SJSA1 (cell line): ENCODE results near the gene NFIC. TPM values are rescaled to one million over a fixed set of nuclear protein-coding genes. Genes with fewer than 3 reads are reported as not detected.
"Not testable (repeated sequence)": the region's sequence is repeated elsewhere in the genome, so short reads cannot be mapped to it uniquely, and the experiment has no call there.

Experiments
- DNase-seq, 2 experiments: peaks; one replicate each; pipeline ENCODE4 v3.0.0-alpha.2; 2015 to 2020; ENCODE audit warnings: low spot score in 2 of 2, low read depth in 1 of 2
- H3K27ac ChIP-seq: fragments of 250-450 bp; sonication (Bioruptor Pico); 2 replicates; pipeline ENCODE4 v1.5.1; 2020; ENCODE audit warnings: mild to moderate bottlenecking, moderate library complexity
- H3K27me3 ChIP-seq: fragments of 250-450 bp; sonication (Bioruptor Pico); replicated peaks from 2 replicates; pipeline ENCODE4 v1.5.1; 2020; ENCODE audit warnings: mild to moderate bottlenecking, moderate library complexity
- H3K36me3 ChIP-seq: fragments of 250-450 bp; sonication (Bioruptor Pico); 2 replicates; pipeline ENCODE4 v1.5.1; 2020; ENCODE audit warnings: mild to moderate bottlenecking
- H3K4me1 ChIP-seq: fragments of 250-450 bp; sonication (Bioruptor Pico); replicated peaks from 2 replicates; pipeline ENCODE4 v1.6.1; 2021; ENCODE audit warnings: mild to moderate bottlenecking
- H3K4me3 ChIP-seq: fragments of 250-450 bp; sonication (Bioruptor Pico); 2 replicates; pipeline ENCODE4 v1.5.1; 2020; ENCODE audit warnings: mild to moderate bottlenecking
- H3K9me3 ChIP-seq: fragments of 250-450 bp; sonication (Bioruptor Pico); replicated peaks from 2 replicates; pipeline ENCODE4 v1.5.1; 2020; ENCODE audit warnings: mild to moderate bottlenecking
- total RNA-seq: library from RNA; depleted of rRNA; stranded (reverse); fragments of >200 nt; shearing (Covaris generic); gene quantifications from 2 replicates; pipeline ENCODE4 v1.2.3, GENCODE V29; 2014

Gene NFIC
- total RNA-seq, 1 experiment from 2014 or later: 27.6 TPM

DNA sequence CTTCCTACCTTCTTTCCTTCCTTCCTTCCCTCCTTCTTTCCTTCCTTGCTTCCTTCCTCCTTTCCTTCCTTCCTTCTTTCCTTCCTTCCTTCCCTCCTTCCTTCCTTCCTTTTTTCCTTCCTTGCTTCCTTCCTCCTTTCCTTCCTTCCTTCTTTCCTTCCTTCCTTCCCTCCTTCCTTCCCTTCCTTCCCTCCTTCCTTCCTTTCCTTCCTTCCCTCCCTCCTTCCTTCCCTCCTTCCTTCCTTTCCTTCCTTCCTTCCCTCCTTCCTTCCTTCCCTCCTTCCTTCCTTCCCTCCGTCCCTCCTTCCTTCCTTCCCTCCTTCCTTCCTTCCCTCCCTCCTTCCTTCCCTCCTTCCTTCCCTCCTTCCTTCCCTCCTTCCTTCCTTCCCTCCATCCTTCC, 34.2 kb upstream of the NFIC start:
- not testable (repeated sequence) for H3K27me3 ChIP-seq, H3K9me3 ChIP-seq, H3K27ac ChIP-seq, H3K4me3 ChIP-seq, DNase-seq, H3K36me3 ChIP-seq
- H3K4me1 ChIP-seq: peaks cover 15% of the 10 kb centered on the region

DNA sequence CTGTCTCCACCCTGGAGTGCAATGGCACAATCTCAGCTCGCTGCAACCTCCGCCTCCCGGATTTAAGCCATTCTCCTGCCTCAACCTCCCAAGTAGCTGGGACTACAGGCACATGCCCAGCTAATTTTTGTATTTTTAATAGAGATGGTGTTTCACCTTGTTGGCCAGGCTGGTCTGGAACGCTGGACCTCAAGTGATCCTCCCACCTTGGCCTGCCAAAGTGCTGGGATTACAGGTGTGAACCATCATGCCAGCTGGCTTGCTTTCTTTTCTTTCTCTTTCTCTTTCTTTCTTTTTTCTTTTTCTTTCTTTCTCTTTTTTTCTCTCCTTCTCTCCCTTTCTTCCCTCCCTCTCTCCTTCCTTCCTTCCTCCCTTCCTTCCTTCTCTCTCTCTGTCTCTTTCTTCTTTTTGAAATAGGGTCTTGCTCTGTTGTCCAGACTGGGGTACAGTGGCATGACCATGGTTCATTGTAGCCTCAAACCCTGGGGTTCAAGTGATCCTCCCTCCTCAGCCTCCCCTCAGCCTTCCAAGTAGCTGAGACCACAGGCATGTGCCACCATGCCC, 33.3 kb upstream of the NFIC start:
- DNase-seq: no peak
- no peak overlapping the region for H3K4me3 ChIP-seq
- H3K27me3 ChIP-seq: peaks cover 4% of the 10 kb centered on the region; the same call in 1 of the 2 replicates
- no peaks in the 10 kb centered on the region for H3K36me3 ChIP-seq
- H3K4me1 ChIP-seq: peaks cover 17% of the 10 kb centered on the region
- H3K9me3 ChIP-seq: no peaks in the 10 kb centered on the region
- no peak overlapping the region for H3K27ac ChIP-seq

DNA sequence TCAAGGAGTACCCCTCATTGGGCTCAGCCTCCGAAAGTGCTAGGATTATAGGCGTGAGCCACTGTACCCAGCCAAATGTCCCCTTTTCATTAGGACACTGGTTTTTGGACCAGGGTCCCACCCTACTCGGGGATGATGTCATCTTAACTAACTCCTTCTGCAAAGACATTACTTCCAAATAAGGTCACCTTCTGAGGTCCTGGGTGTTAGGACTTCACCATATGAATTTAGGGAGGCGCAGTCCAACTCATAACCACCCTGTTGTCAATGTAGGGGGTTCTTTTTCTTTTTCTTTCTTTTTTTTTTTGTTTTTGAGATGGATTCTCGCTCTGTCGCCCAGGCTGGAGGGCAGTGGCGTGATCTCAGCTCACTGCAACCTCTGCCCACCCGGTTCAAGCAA, 32.7 kb upstream of the NFIC start:
- Histone ChIP-seq H3K27me3 (peaks cover 4% of the 10 kb centered on the region; the same call in 1 of the 2 replicates), H3K36me3 (no peaks in the 10 kb centered on the region), H3K27ac (no peak overlapping the region), H3K4me1 (peaks cover 17% of the 10 kb centered on the region), H3K4me3 (no peak overlapping the region), H3K9me3 (no peaks in the 10 kb centered on the region)
- no peak for DNase-seq

DNA sequence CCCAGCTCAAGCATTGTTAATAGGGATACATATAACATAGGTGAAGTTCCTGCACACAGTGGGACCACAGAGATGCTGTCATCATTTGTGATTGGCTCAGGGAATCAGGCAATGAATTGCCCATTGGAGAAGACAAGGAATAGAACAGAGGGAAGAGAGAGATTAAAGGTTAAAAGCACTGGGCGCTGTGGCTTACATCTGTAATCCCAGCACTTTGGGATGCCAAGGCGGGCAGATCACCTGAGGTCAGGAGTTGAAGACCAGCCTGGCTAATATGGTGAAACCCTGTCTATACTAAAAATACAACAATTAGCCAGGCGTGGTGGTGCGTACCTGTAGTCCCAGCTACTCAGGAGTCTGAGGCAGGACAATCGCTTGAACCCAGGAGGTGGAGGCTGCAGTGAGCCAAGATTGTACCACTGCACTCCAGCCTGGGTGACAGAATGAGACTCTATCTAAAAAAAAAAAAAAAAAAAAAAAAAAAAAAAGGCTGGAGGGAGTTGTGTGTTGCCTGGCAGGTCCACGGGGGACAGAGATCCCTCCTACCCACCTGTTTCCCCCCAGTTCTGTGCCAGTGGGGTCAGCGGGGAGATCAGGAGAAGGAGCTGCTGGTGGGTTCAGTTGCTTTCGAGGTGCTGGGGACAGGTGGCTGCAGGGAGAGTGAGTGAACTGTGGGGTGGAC, 31.5 kb upstream of the NFIC start:
- H3K4me3 ChIP-seq, H3K27me3 ChIP-seq, H3K9me3 ChIP-seq, H3K36me3 ChIP-seq, DNase-seq, H3K27ac ChIP-seq: not testable (repeated sequence)
- H3K4me1 ChIP-seq: peaks cover 17% of the 10 kb centered on the region

DNA sequence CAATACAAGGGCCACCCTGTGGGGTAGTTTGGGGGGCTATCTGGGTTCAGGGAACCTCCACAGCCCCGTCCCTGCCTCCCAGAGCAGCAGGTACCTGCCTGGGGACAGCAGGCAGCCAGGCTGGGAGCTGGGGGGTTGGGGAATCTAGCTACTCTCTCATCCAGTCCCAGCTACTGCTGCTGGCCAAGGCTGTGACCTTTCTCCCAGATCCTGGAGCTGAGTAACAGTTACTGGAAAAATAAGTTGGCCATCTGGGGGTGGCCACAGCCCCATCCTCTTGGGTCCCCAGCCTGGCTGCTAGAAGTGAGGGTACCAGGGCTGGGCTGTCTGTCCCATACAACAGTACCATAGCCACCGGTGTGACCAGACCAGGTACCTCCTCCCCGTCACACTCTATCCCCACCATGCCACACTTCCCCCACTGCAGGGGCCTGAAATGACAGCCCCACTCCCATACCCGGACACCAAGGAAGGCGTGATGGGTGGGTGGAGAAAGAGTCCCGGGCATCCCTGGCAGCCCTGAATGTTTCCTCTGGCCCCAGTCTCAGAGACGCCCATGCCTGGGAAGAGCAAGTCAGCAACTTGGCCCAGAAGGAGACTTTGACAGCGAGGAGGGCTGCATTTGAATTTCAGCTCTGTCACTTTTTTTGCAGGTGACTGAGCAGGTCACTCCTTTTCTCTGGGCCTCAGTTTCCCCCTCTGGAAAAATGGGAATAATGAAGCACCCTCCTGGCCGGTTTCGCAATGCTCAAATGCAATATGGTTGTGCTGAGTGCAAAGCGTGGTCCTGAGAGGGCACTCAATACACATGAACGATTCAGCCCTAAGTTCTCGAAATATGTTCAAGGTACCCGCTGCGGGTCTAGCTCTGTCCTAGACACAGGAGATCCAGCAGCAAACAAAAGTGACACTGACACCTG, 30.7 kb upstream of the NFIC start:
- DNase-seq: no peak
- H3K4me1 ChIP-seq: peaks cover 17% of the 10 kb centered on the region
- H3K27ac ChIP-seq: no peak overlapping the region

DNA sequence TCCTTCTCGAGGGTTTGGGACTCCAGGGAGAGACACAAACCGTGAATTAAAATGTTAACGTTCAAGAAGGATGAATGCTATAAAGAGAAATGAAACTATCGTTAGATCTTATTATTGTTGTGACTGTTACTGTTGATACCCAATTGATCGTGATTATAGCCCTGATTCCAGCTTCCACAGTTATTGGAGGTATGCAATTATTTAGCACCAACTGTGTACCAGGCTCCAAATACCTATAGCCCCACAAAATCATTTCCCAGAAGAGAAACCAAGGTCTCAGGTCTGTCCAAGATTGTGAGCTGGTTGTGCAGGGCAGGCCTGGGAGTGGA, 30.1 kb upstream of the NFIC start:
- DNase-seq: no peak
- no peaks in the 10 kb centered on the region for H3K9me3 ChIP-seq
- H3K27ac ChIP-seq: no peak overlapping the region
- H3K27me3 ChIP-seq: no peaks in the 10 kb centered on the region
- H3K4me1 ChIP-seq: peaks cover 17% of the 10 kb centered on the region
- H3K36me3 ChIP-seq: no peaks in the 10 kb centered on the region
- H3K4me3 ChIP-seq: no peak overlapping the region

More for the DNA sequence above, 30.7 kb upstream of the NFIC start:
- no peaks in the 10 kb centered on the region for H3K36me3 ChIP-seq
- no peaks in the 10 kb centered on the region for H3K27me3 ChIP-seq
- no peaks in the 10 kb centered on the region for H3K9me3 ChIP-seq
- no peak overlapping the region for H3K4me3 ChIP-seq

DNA sequence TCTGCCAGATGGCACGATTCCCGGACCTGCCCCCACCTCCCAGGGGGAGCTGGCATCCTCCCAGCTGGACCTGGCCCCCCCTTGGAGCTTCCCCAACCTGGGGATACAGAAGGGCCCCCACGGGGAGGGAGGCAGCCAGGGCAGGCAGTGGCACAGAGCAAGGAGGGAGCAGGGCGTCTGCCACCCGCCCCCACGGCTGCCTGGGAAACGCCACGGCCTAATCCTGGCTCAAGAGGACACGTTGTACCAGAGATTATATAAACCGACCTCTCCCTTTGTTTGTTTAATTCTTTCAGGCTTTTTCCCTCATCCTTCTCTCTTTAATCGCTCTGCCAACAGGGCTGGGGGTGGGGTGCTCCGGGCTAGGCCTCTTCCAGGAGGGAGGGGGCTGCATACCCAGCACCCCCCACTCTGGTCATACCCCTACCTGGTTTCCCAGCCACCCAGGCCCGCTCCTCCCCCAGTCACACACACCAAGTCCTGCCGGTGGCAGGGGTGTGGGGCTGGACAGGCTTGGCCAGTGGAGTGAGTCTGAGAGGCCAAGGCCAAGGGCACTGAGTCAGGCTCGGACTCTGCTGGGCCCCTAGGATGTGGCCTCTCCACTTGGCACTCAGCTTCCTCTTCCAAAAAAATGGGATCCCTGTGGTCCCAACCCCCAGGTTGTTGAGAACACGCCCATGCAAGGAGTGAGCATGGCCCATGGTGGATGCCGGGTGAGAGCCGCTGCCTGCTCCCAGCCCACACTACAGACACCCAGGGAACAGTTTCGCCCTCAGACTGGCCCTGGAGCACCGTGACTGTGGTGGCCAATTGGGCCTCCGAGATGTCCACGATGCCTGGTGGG, 29.5 kb upstream of the NFIC start:
- Histone ChIP-seq H3K4me1 (peaks cover 17% of the 10 kb centered on the region), H3K27me3 (no peaks in the 10 kb centered on the region), H3K9me3 (no peaks in the 10 kb centered on the region), H3K4me3 (no peak overlapping the region), H3K36me3 (no peaks in the 10 kb centered on the region), H3K27ac (no peak overlapping the region)
- peak in 1 of 2 experiments; percentile 42 for DNase-seq

DNA sequence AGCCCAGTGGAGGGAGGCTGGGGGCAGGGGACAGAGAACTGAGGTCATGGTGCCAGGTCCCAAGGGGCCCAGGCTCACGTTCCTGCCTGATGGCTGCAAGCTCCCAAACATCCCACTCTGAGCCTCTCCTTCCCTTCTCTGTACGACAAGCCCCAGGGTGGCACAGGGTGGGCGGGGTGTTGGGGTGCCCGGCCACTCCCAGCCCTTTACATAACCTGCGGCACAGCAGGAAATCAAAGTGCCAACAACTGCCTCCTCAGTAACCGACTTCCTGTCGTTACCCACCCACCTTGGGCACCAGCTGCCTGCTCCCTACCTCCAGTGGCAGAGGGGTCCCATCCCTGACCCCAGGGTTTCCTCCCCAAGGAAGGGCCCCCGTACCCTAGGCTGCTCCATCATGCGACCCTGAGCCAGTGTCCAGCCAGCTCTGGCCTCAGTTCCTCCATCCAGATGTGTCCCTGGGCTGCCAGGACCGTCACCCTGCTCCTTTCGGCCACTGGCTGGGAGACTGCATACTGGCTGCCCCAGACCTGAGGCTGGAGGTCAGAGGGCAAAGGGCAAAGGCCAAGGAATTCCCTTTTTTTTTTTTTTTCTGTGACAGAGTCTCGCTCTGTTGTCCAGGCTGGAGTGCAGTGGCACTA, 27.7 kb upstream of the NFIC start:
- Histone ChIP-seq H3K27me3 (no peaks in the 10 kb centered on the region), H3K27ac (no peak overlapping the region), H3K4me1 (peaks cover 17% of the 10 kb centered on the region), H3K9me3 (no peaks in the 10 kb centered on the region), H3K36me3 (no peaks in the 10 kb centered on the region), H3K4me3 (no peak overlapping the region)
- peak in 1 of 2 experiments; percentile 46 for DNase-seq

DNA sequence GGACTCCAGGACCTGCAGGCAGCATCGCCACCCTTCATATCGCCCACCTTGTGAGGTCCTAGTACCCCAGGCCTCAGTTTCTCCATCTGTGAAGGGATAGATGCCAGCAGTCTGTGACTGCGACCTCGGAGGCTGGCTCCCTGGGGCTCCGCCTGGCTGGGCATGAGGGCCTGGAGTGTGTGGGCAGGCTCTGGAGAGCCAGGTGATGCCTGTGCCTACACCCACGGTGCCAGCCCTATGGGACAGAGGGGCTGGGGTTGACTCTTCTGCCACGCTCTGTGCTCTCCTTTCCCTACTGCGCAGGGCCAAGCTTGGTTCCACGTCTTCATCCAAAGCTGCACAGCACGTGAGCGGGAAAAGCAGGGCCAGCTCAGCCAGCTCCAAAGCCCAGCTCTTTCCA, 26.0 kb upstream of the NFIC start:
- H3K27ac ChIP-seq: no peak overlapping the region
- H3K27me3 ChIP-seq: no peaks in the 10 kb centered on the region
- no peaks in the 10 kb centered on the region for H3K9me3 ChIP-seq
- H3K36me3 ChIP-seq: no peaks in the 10 kb centered on the region
- peaks cover 18% of the 10 kb centered on the region for H3K4me1 ChIP-seq
- DNase-seq: no peak
- H3K4me3 ChIP-seq: no peak overlapping the region

DNA sequence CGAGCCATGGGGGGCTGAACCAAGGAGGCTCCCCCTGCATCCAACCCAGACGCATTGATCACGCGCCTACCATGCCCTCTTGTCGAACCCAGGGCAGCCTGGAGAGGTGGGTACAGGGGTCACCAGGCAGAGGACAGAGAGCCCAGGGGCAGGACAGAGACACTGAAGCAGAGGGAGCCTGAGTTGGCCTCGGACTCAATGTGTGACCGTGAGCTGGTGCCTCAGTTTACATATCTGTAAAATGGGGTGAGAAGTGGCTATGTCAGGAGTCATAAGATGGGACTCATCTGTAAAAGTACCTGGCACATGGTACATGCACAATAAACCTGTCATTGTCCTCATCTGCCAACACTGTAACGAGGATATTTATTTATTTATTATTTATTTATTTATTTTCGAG, 24.1 kb upstream of the NFIC start:
- Histone ChIP-seq H3K4me1 (peaks cover 4% of the 10 kb centered on the region), H3K27me3 (no peaks in the 10 kb centered on the region), H3K4me3 (no peak overlapping the region), H3K36me3 (no peaks in the 10 kb centered on the region), H3K9me3 (no peaks in the 10 kb centered on the region), H3K27ac (no peak overlapping the region)
- no peak for DNase-seq

DNA sequence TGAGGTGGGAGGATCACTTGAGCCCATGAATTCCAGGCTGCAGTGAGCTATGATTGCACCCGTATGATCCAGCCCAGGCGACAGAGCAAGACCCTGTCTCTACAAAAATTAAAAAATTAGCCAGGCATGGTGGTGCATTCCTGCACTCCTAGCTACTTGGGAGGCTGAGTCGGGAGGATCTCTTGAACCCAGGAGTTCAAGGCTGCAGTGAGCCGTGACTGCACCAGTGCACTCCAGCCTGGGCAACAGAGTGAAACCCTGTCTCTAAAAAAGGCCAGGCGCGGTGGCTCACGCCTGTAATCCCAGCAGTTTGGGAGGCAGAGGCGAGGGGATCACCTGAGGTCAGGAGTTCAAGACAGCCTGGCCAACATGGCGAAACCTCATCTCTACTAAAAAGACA, 23.4 kb upstream of the NFIC start:
- H3K4me3 ChIP-seq, DNase-seq, H3K36me3 ChIP-seq, H3K27ac ChIP-seq, H3K9me3 ChIP-seq, H3K4me1 ChIP-seq, H3K27me3 ChIP-seq: not testable (repeated sequence)

DNA sequence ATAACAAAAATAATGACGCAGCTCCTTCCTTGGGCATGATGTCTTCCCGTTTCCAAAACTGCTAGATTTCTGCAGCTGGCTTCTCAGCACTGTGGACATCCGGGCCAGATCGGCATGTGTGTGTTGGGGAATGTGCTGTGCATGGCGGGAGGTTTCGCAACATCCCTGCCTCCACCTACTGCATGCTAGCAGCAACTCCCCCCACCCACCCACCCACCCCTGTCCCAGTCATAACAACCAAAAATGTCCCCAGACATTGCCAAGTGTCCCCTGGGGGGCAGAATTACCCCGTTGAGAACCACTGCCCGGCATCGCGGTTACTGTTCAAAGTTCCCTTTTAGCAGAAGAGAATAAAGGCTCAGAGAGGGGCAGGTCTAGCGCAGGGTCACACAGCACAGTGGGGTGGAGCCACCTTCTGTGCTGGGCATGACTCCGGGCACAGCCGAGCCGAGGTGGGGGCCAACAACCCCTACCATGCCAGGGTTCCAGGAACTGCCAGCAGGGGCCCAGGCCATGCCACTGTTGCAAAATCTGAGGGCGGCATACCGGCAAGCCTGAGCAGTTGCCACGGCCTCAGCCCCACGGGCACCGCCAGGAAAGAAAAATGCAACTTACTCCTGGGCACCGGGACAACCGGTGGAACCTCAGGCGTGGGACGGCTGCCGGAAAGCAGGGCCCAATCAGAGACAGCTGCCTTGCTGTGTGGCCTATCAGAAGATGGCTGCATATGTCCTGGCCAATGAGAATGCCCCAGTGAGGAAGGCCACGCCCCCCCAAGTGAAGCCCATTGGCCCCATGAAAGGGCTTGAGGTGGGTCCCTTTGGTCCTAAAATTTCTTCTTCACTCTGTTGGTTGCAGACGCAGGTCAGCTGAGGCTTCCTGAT, 22.5 kb upstream of the NFIC start:
- Histone ChIP-seq H3K4me3 (peak overlapping the region; percentile 47), H3K9me3 (no peaks in the 10 kb centered on the region), H3K27me3 (no peaks in the 10 kb centered on the region), H3K4me1 (peaks cover 3% of the 10 kb centered on the region; the same call in 1 of the 2 replicates), H3K36me3 (no peaks in the 10 kb centered on the region), H3K27ac (no peak overlapping the region)
- peak; percentile 80 to 90 for DNase-seq
